ENCODE results near the gene ZSCAN4. TPM values are rescaled to one million over a fixed set of nuclear protein-coding genes. Genes with fewer than 3 reads are reported as not detected.

ZSCAN4 gene
- polyA plus RNA-seq, 1 donor (not counting 4 experiments of a cell fraction or from before 2014, with no cell fraction given), result 0.18 TPM

- Histone ChIP-seq H3K79me2 (ENCODE audit: control insufficient read depth, insufficient read depth, low read length) (no peaks in the 10 kb centered on the region), H3K4me2 (ENCODE audit: control insufficient read depth, extremely low read depth, insufficient read depth, low read depth, low read length) (no peak overlapping the region), H3K9me3 (ENCODE audit: control insufficient read depth, low read depth, low read length) (peaks cover 2% of the 10 kb centered on the region), H3K36me3 (ENCODE audit: control insufficient read depth in 2 of 2, extremely low read depth in 1 of 2, insufficient read depth in 2 of 2, low read length in 2 of 2) (peaks cover 15 to 20% of the 10 kb centered on the region in 2 experiments), H4K20me1 (ENCODE audit: control insufficient read depth, extremely low read depth, insufficient read depth, low read length) (no peaks in the 10 kb centered on the region), H3K4me3 (ENCODE audit: control insufficient read depth in 2 of 3, extremely low read depth in 1 of 3, insufficient read depth in 2 of 3, low read depth in 1 of 3, low read length in 3 of 3) (no peak overlapping the region), H3K27ac (ENCODE audit: control insufficient read depth, insufficient read depth, low read length) (no peak overlapping the region), H3K9ac (ENCODE audit: control insufficient read depth, extremely low read depth, insufficient read depth, low read length) (no peak overlapping the region), H3K27me3 (ENCODE audit: control insufficient read depth, extremely low read depth, insufficient read depth, low read length) (no peaks in the 10 kb centered on the region), H3K9me1 (ENCODE audit: control insufficient read depth, extremely low read depth, insufficient read depth, low read length) (no peaks in the 10 kb centered on the region), H2AFZ (ENCODE audit: control insufficient read depth, low read length) (no peak overlapping the region), H3K4me1 (ENCODE audit: control insufficient read depth, extremely low read depth, insufficient read depth, low read length) (peaks cover 8% of the 10 kb centered on the region)
- FAIRE-seq, result no peak
- TF ChIP-seq CTCF (optimal IDR thresholded peaks at IDR 0.05 in 1 of 3, IDR thresholded peaks at IDR 0.05 in 1 of 3, conservative IDR thresholded peaks at IDR 0.05 in 1 of 3; ENCODE audit: extremely low read depth in 1 of 3, insufficient read depth in 2 of 3, low read length in 3 of 3), result no peak
- TF ChIP-seq EZH2 (IDR thresholded peaks at IDR 0.05; ENCODE audit: low read length), result no peak
- dilution Hi-C loops (cut with MboI; ENCODE audit: extremely low pct_ligation_motif_present, low sequenced_read_pairs), result no loop called here
- no peak for DNase-seq (ENCODE audit: low read depth, low spot score)
Measured at GRCh38 chr19:57643734-57644133, 25.0 kb upstream of the ZSCAN4 start.

GRCh38 chr19:57648331-57649003, 20.3 kb upstream of the ZSCAN4 start:
- Histone ChIP-seq H3K4me3 (ENCODE audit: control insufficient read depth in 2 of 3, extremely low read depth in 1 of 3, insufficient read depth in 2 of 3, low read depth in 1 of 3, low read length in 3 of 3) (no peak overlapping the region), H3K4me2 (ENCODE audit: control insufficient read depth, extremely low read depth, insufficient read depth, low read depth, low read length) (no peak overlapping the region), H3K36me3 (ENCODE audit: control insufficient read depth in 2 of 2, extremely low read depth in 1 of 2, insufficient read depth in 2 of 2, low read length in 2 of 2) (no peaks in the 10 kb centered on the region), H3K9ac (ENCODE audit: control insufficient read depth, extremely low read depth, insufficient read depth, low read length) (no peak overlapping the region), H3K27ac (ENCODE audit: control insufficient read depth, insufficient read depth, low read length) (no peak overlapping the region), H3K79me2 (ENCODE audit: control insufficient read depth, insufficient read depth, low read length) (no peaks in the 10 kb centered on the region), H3K9me3 (ENCODE audit: control insufficient read depth, low read depth, low read length) (no peaks in the 10 kb centered on the region), H4K20me1 (ENCODE audit: control insufficient read depth, extremely low read depth, insufficient read depth, low read length) (no peaks in the 10 kb centered on the region), H3K27me3 (ENCODE audit: control insufficient read depth, extremely low read depth, insufficient read depth, low read length) (no peaks in the 10 kb centered on the region), H3K4me1 (ENCODE audit: control insufficient read depth, extremely low read depth, insufficient read depth, low read length) (peaks cover 21% of the 10 kb centered on the region), H2AFZ (ENCODE audit: control insufficient read depth, low read length) (no peak overlapping the region), H3K9me1 (ENCODE audit: control insufficient read depth, extremely low read depth, insufficient read depth, low read length) (no peaks in the 10 kb centered on the region)
- dilution Hi-C loops (cut with MboI; ENCODE audit: extremely low pct_ligation_motif_present, low sequenced_read_pairs), result no loop called here
- DNase-seq (ENCODE audit: low read depth, low spot score) (no peak), FAIRE-seq (no peak)
- no peak for TF ChIP-seq EZH2 (IDR thresholded peaks at IDR 0.05; ENCODE audit: low read length)
- TF ChIP-seq CTCF (optimal IDR thresholded peaks at IDR 0.05 in 1 of 3, IDR thresholded peaks at IDR 0.05 in 1 of 3, conservative IDR thresholded peaks at IDR 0.05 in 1 of 3; ENCODE audit: extremely low read depth in 1 of 3, insufficient read depth in 2 of 3, low read length in 3 of 3), result no peak

Data from keratinocyte (primary cell).